GM10248 (cell line): Measurements from ENCODE around the gene FYN.

Source experiments
- CTCF ChIA-PET: fragments of 300-600 bp; sonication (Branson Sonifier 250); formaldehyde crosslinking; extraction: SDS; loops from one replicate; lab custom pipeline; 2021; ENCODE audit warnings: antibody characterized with exemption; lab: Yijun Ruan, JAX
- POLR2A ChIA-PET: fragments of 350-650 bp; sonication (Branson Sonifier 250); formaldehyde crosslinking; extraction: SDS; loops from one replicate; lab custom pipeline; 2020; ENCODE audit warnings: antibody characterized with exemption; lab: Yijun Ruan, JAX
- DNase-seq: peaks from one replicate; pipeline ENCODE4 v3.0.0; 2012; ENCODE audit errors: extremely low spot score
- TF ChIP-seq, protein P1 (sequence below): IDR thresholded peaks from 2 replicates; pipeline ENCODE4 v1.5.1; 2012; ENCODE audit warnings: mild to moderate bottlenecking, low read depth; ENCODE audit errors: extremely low read depth, missing control alignments, control extremely low read depth

The FYN gene

GRCh38 chr6:111774346-111774703, 98.9 kb downstream of the FYN start:
- TF ChIP-seq, protein P1, sequence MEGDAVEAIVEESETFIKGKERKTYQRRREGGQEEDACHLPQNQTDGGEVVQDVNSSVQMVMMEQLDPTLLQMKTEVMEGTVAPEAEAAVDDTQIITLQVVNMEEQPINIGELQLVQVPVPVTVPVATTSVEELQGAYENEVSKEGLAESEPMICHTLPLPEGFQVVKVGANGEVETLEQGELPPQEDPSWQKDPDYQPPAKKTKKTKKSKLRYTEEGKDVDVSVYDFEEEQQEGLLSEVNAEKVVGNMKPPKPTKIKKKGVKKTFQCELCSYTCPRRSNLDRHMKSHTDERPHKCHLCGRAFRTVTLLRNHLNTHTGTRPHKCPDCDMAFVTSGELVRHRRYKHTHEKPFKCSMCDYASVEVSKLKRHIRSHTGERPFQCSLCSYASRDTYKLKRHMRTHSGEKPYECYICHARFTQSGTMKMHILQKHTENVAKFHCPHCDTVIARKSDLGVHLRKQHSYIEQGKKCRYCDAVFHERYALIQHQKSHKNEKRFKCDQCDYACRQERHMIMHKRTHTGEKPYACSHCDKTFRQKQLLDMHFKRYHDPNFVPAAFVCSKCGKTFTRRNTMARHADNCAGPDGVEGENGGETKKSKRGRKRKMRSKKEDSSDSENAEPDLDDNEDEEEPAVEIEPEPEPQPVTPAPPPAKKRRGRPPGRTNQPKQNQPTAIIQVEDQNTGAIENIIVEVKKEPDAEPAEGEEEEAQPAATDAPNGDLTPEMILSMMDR = no peak
- POLR2A ChIA-PET = no interaction called here
- CTCF ChIA-PET = interaction anchor here (0.6 to 4.0 kb wide), 4 partner anchors 11 to 40 kb away, joined by 3 to 22 read pairs (median 5); no protein-coding TSS in a partner anchor
- DNase-seq = no peak

DNA sequence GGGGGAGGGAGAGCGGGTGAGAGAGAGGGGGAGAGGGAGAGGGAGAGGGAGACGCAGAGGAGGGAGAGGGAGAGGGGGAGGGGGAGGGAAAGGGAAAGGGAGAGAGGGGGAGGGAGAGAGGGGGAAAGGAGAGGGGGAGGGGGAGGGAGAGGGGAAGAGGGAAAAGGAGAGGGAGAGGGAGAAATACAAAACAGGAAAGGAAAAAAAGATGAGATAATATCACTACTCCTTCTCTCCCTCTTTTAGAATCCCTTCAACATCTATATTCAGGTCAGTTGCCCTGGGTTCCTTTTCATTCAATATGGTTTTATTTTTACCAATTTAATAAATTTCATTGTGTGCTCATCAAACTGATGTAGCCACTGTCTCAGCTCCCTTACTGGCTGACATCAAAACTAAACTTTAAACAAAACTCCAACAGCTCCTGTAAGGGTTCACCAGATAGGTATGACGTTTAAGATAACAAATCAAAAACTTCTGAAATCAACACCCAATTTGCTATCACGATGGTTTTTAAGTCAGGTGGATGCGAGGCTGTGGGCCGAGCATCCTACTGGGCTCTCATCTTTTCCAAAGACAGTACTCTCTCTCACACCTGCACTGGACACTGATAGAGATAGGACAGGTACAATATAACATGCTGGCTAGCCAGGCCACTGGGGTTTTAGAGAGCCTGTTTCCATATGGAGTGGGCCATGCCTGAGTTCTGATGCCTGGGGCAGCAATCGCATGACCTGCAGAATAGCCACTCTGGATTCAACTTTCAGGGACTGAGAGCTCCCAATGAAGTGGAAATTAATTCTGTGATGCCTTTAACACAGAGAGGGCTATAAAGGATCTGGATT, 99.5 kb downstream of the FYN start:
- DNase-seq = no peak
- TF ChIP-seq, protein P1 = no peak
- ChIA-PET CTCF (interaction anchor here (1.7 to 4.0 kb wide), 2 partner anchors 10 to 39 kb away, joined by 4 to 22 read pairs; no protein-coding TSS in a partner anchor), POLR2A (no interaction called here)

DNA sequence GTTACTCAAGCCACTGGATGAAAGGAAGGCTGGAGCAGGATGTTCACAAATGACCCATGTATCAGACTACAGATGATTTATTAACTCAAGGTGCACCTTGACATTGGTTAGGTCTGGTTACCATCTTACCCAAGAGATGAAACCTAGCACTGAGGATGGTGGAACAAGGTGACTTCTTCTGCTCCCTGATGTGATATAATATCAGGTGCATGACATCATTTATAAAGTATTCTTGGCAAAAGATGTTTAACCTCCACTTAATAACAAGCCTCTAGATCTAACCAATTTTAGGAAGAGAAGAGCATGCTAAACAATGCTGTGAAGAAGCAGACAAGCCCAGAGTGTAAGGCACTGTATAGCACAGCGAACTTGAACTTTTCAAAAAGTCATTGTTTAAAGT, 100.9 kb downstream of the FYN start:
- DNase-seq = no peak
- ChIA-PET CTCF (interaction anchor here (1.1 kb wide), 1 partner anchor 28 kb away, joined by 3 read pairs; no protein-coding TSS in a partner anchor), POLR2A (no interaction called here)
- TF ChIP-seq, protein P1 = no peak

- CTCF ChIA-PET = interaction anchor here (1.1 to 3.1 kb wide), 2 partner anchors 28 to 257 kb away, joined by 3 to 7 read pairs; no protein-coding TSS in a partner anchor
- DNase-seq = no peak
- TF ChIP-seq, protein P1 = no peak
- POLR2A ChIA-PET = no interaction called here
Measured at GRCh38 chr6:111771629-111772028, 101.6 kb downstream of the FYN start.

- no peak for DNase-seq
- POLR2A ChIA-PET = no interaction called here
- TF ChIP-seq, protein P1 = no peak
- CTCF ChIA-PET = interaction anchor here (1.0 to 3.1 kb wide), 5 partner anchors 11 to 258 kb away, joined by 3 to 7 read pairs (median 6); no protein-coding TSS in a partner anchor
Measured at GRCh38 chr6:111771094-111771432, 102.2 kb downstream of the FYN start.

DNA sequence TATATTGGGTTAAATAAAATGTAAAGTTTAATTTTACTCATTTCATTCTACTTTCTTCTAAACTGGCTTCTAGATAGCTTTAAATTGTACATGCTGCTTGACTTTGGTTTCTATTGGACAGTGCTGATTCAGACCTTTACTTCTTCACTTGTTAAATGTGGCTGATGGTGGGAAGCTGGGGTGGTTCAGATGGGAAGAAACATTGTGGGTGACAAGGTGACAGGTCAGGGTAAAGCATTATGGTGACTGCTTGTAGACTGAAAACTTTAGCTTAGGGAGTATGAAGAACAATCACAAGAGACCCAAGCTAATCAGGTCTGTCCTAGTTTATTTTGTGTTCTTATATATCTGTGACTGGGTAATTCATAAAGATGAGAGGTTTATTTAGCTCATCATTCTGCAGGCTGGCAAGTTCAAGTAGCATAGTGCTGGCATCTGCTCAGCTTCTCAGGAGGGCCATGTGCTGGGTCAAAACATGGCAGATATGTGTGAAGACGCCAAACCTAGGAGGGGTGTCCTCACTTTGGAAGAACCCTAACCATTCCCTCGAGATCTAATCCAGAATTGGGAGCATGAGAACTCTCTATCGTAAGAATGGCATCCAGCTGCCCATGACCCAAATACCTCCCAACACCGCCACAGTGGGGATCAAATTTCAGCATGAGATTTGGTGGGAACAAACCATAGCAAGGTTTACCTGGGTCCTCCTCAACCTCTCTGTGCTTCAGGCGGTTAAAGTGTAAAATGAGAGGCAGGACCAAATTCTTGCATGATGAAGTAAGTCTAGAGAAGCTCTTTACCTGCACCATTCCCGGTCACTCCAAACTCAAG, 102.8 kb downstream of the FYN start:
- CTCF ChIA-PET = interaction anchor here (0.9 to 3.1 kb wide), 10 partner anchors 8 to 258 kb away, joined by 3 to 7 read pairs (median 4); no protein-coding TSS in a partner anchor
- POLR2A ChIA-PET = no interaction called here
- no peak for DNase-seq
- TF ChIP-seq, protein P1 = no peak
